Body of pancreas (tissue), 4 donors: Measurements from ENCODE around the gene RECK. TPM values are rescaled to one million over a fixed set of nuclear protein-coding genes. Genes with fewer than 3 reads are reported as not detected.

Experiments
- ATAC-seq: fragments of 150-250 bp; one replicate; pipeline ENCODE4 v1.9.1; 2016
- DNase-seq, 4 donors: peaks; one replicate each; pipeline ENCODE4 v3.0.0-alpha.2; 2019
- H3K27ac ChIP-seq, 4 donors: fragments of 200-600 bp; sonication (generic); 1 replicate in 3 of 4; 2 replicates in 1 of 4; pipeline versions ENCODE4 v1.5.1 to v1.6.1; 2016 to 2019; ENCODE audit warnings: mild to moderate bottlenecking in 1 of 4, mixed read lengths in 1 of 4, moderate library complexity in 1 of 4
- H3K27me3 ChIP-seq, 2 donors: fragments of 200-600 bp; sonication (generic); one replicate each; pipeline ENCODE4 v1.6.0; 2016; ENCODE audit warnings: mild to moderate bottlenecking in 1 of 2
- H3K36me3 ChIP-seq, 2 donors: fragments of 200-600 bp; sonication (generic); replicated peaks in 1 of 2; 2 replicates each; pipeline ENCODE4 v1.5.1; 2016; ENCODE audit warnings: low read depth in 2 of 2; ENCODE audit not compliant: insufficient read depth in 1 of 2
- H3K4me1 ChIP-seq: fragments of 200-600 bp; sonication (generic); one replicate; pipeline ENCODE4 v1.6.0; 2016
- H3K4me3 ChIP-seq, 2 donors: fragments of 200-600 bp; sonication (generic); 1 replicate in 1 of 2; 2 replicates in 1 of 2; pipeline ENCODE4 v1.5.1; 2016 to 2019
- H3K9me3 ChIP-seq, 3 donors: fragments of 200-600 bp; sonication (generic); 1 replicate in 2 of 3; 2 replicates in 1 of 3; pipeline ENCODE4 v1.5.1; 2016
- CTCF ChIP-seq, 7 experiments: fragments of 450-650 bp in 4 of 7; fragments of 200-600 bp in 3 of 7; sonication (generic) in 3 of 7; IDR thresholded peaks; one replicate each; pipeline ENCODE4 v1.5.1; 2016 to 2019; ENCODE audit warnings: antibody characterized with exemption in 7 of 7
- POLR2A ChIP-seq, 3 donors: fragments of 450-650 bp; IDR thresholded peaks; one replicate each; pipeline ENCODE4 v1.6.1; 2016; ENCODE audit warnings: antibody characterized with exemption in 3 of 3, mild to moderate bottlenecking in 2 of 3
- WGBS, 2 donors: methylation state at CpG; one replicate each; pipeline ENCODE4 v1.1.5; 2017; 5-methylcytosine and 5-hydroxymethylcytosine counted together
- intact Hi-C: fragments of 100-400 bp; cut with DNase I; formaldehyde crosslinking; loops from one replicate; pipeline ENCODE4 v1.15.1; 2023
- total RNA-seq, 2 donors: library from RNA; depleted of rRNA; stranded (reverse); fragments of >200 nt; gene quantifications; one replicate each; pipeline ENCODE4 v1.1.0, GENCODE V29; 2016

Gene RECK
- total RNA-seq, 2 donors from 2014 or later: 2.6 to 7.0 TPM

- WGBS, 2 donors: 65 to 85% methylated on average over 2 of the region's 2 CpGs
- no peak for DNase-seq
Observed at GRCh38 chr9:36025746-36026145, 11.0 kb upstream of the RECK start.

GRCh38 chr9:36029202-36029601 is 7.5 kb upstream of the RECK start:
- TF ChIP-seq CTCF (IDR thresholded peaks at IDR 0.05) (no peak), POLR2A (IDR thresholded peaks at IDR 0.05) (no peak)
- DNase-seq: no peak
- WGBS, 2 donors: 59 to 66% methylated on average over 1 of the region's 1 CpG
- ATAC-seq: no peak
- Histone ChIP-seq H3K9me3 (no peaks in the 10 kb centered on the region), H3K4me3 (no peak overlapping the region), H3K27ac (no peak overlapping the region), H3K4me1 (no peaks in the 10 kb centered on the region), H3K27me3 (no peaks in the 10 kb centered on the region), H3K36me3 (no peaks in the 10 kb centered on the region)
- intact Hi-C loops: loop anchor here (10.0 kb wide), 1 partner anchor 124 kb away; the partner anchor contains the start of genes HRCT1 and SPAAR

More at GRCh38 chr9:36025746-36026145, 11.0 kb upstream of the RECK start:
- ATAC-seq: no peak
- no peaks in the 10 kb centered on the region for H3K4me1 ChIP-seq
- no peak overlapping the region for H3K4me3 ChIP-seq
- no peaks in the 10 kb centered on the region for H3K9me3 ChIP-seq
- TF ChIP-seq CTCF (IDR thresholded peaks at IDR 0.05) (no peak), POLR2A (IDR thresholded peaks at IDR 0.05) (no peak)
- intact Hi-C loops: loop anchor here (10.0 kb wide), 1 partner anchor 121 kb away; the partner anchor contains the start of genes HRCT1 and SPAAR
- no peaks in the 10 kb centered on the region for H3K36me3 ChIP-seq
- H3K27me3 ChIP-seq: no peaks in the 10 kb centered on the region
- H3K27ac ChIP-seq: no peak overlapping the region

- 43 to 52% methylated on average over 3 of the region's 3 CpGs for WGBS, 2 donors
- Histone ChIP-seq H3K27me3 (no peaks in the 10 kb centered on the region), H3K9me3 (no peaks in the 10 kb centered on the region), H3K4me3 (no peak overlapping the region), H3K4me1 (no peaks in the 10 kb centered on the region), H3K36me3 (no peaks in the 10 kb centered on the region), H3K27ac (no peak overlapping the region)
- ATAC-seq: peak; percentile 58
- no peak for DNase-seq
- TF ChIP-seq POLR2A (IDR thresholded peaks at IDR 0.05) (no peak), CTCF (IDR thresholded peaks at IDR 0.05) (no peak)
- intact Hi-C loops: loop anchor here (10.0 kb wide), 1 partner anchor 125 kb away; the partner anchor contains the start of genes HRCT1 and SPAAR
Observed at GRCh38 chr9:36029765-36030528, 6.8 kb upstream of the RECK start.

- Histone ChIP-seq H3K36me3 (no peaks in the 10 kb centered on the region), H3K27ac (no peak overlapping the region), H3K9me3 (no peaks in the 10 kb centered on the region), H3K4me1 (no peaks in the 10 kb centered on the region), H3K4me3 (no peak overlapping the region), H3K27me3 (no peaks in the 10 kb centered on the region)
- DNase-seq (no peak), ATAC-seq (no peak)
- TF ChIP-seq CTCF (IDR thresholded peaks at IDR 0.05) (no peak), POLR2A (IDR thresholded peaks at IDR 0.05) (no peak)
- intact Hi-C loops: no loop called here
- 74 to 82% methylated on average over 3 of the region's 3 CpGs for WGBS, 2 donors
Observed at GRCh38 chr9:36030871-36031270, 5.8 kb upstream of the RECK start.
